ENCODE measurements around the gene ATIC. TPM values are rescaled to one million over a fixed set of nuclear protein-coding genes. Genes with fewer than 3 reads are reported as not detected.

Gene ATIC
- total RNA-seq, 3 donors from 2014 or later: 32.2 to 54.1 (median 33.0) TPM

- Histone ChIP-seq H3K27ac (no peak overlapping the region), H3K27me3 (no peaks in the 10 kb centered on the region), H3K9me3 (no peaks in the 10 kb centered on the region), H3K4me3 (no peak overlapping the region), H3K4me1 (no peaks in the 10 kb centered on the region), H3K36me3 (no peaks in the 10 kb centered on the region)
- no peak for DNase-seq (ENCODE audit: low spot score in 2 of 2)
- intact Hi-C loops (cut with DNase I; ENCODE audit: low total_unique reads): no loop called here
- TF ChIP-seq CTCF (IDR thresholded peaks at IDR 0.05) (no peak), POLR2AphosphoS5 (IDR thresholded peaks at IDR 0.05) (no peak), POLR2A (IDR thresholded peaks at IDR 0.05) (no peak)
Observed at GRCh38 chr2:215397632-215398341, 85.9 kb downstream of the ATIC start.

- TF ChIP-seq CTCF (IDR thresholded peaks at IDR 0.05): no peak
- Histone ChIP-seq H3K27me3 (no peaks in the 10 kb centered on the region), H3K4me1 (no peaks in the 10 kb centered on the region), H3K27ac (no peak overlapping the region), H3K36me3 (no peaks in the 10 kb centered on the region), H3K9me3 (no peaks in the 10 kb centered on the region), H3K4me3 (no peak overlapping the region)
- no peak for DNase-seq (ENCODE audit: low spot score in 2 of 2)
- intact Hi-C loops (cut with DNase I; ENCODE audit: low total_unique reads): no loop called here
Observed at GRCh38 chr2:215399067-215399716, 87.3 kb downstream of the ATIC start.

Other genes starting within 250 kb of the ATIC start
- 1 to 10 TPM in 2 of 3 donors, not detected in 1; 3.6 to 4.0 TPM for gene ABCA12, start 173.4 kb upstream of the ATIC start, total RNA-seq
- 100 to 1,000 TPM in 2 of 3 donors, 10 to 100 TPM in 1; 74.9 to 295 (median 102) TPM for gene FN1, start 124.0 kb downstream of the ATIC start, total RNA-seq

Measured in breast epithelium (tissue), 4 donors.